Cardiac muscle cell (in vitro differentiated cells and primary cell): ENCODE measurements around the gene AK4. TPM values are rescaled to one million over a fixed set of nuclear protein-coding genes. Genes with fewer than 3 reads are reported as not detected.
A peak's percentile ranks its signal among the peaks of the same experiment; 100 is the strongest.

ENCODE experiments used
- DNase-seq, 2 donors: peaks; one replicate each; pipeline versions ENCODE4 v3.0.0 to v3.0.0-alpha.2; 2010 to 2017; ENCODE audit warnings: low read depth in 1 of 2, low spot score in 1 of 2
- H3K27ac ChIP-seq: fragments of 200-600 bp; sonication (generic); 2 replicates; pipeline ENCODE4 v1.5.1; 2016
- H3K27me3 ChIP-seq: fragments of 200-600 bp; sonication (generic); 2 replicates; pipeline ENCODE4 v1.6.0; 2016; ENCODE audit warnings: control low read depth
- H3K36me3 ChIP-seq: fragments of 200-600 bp; sonication (generic); 2 replicates; pipeline ENCODE4 v1.5.1; 2016; ENCODE audit warnings: control low read depth
- H3K4me1 ChIP-seq: fragments of 200-600 bp; sonication (generic); 2 replicates; pipeline ENCODE4 v1.8.1; 2017; ENCODE audit warnings: low read depth, mild to moderate bottlenecking, mixed run types
- H3K4me3 ChIP-seq: fragments of 200-600 bp; sonication (generic); 2 replicates; pipeline ENCODE4 v1.5.1; 2016; ENCODE audit warnings: mild to moderate bottlenecking
- H3K9me3 ChIP-seq: fragments of 200-600 bp; sonication (generic); 2 replicates; pipeline ENCODE4 v1.5.1; 2017; ENCODE audit warnings: low read depth, mild to moderate bottlenecking, control low read depth
- CTCF ChIP-seq: IDR thresholded peaks from 2 replicates; pipeline ENCODE4 v1.5.1; 2012; ENCODE audit warnings: low read depth, mild to moderate bottlenecking, low read length
- polyA plus RNA-seq: library from polyadenylated mRNA; unstranded; fragments of >200 nt; fragmentation: Nextera tagmentation; extraction: Ambion mirVana; gene quantifications from 2 replicates; pipeline ENCODE4 v1.2.1, GENCODE V29; 2016
- total RNA-seq: library from RNA; depleted of rRNA; stranded (reverse); fragments of >200 nt; gene quantifications from 2 replicates; pipeline ENCODE4 v1.2.3, GENCODE V29; 2016

Gene AK4
- total and polyA plus RNA-seq, 2 experiments from 2014 or later, result 93.1 to 133 TPM

- Histone ChIP-seq H3K4me1 (peaks cover 8% of the 10 kb centered on the region), H3K9me3 (no peaks in the 10 kb centered on the region), H3K27me3 (no peaks in the 10 kb centered on the region), H3K4me3 (no peak overlapping the region), H3K27ac (no peak overlapping the region), H3K36me3 (no peaks in the 10 kb centered on the region)
- no peak for DNase-seq
- TF ChIP-seq CTCF, result no peak
Observed at GRCh38 chr1:65243491-65243890, 95.5 kb downstream of the AK4 start.

- no peak for DNase-seq
- Histone ChIP-seq H3K36me3 (no peaks in the 10 kb centered on the region), H3K4me1 (peaks cover 8% of the 10 kb centered on the region), H3K27ac (no peak overlapping the region), H3K4me3 (no peak overlapping the region), H3K27me3 (no peaks in the 10 kb centered on the region), H3K9me3 (no peaks in the 10 kb centered on the region)
- no peak for TF ChIP-seq CTCF
Observed at GRCh38 chr1:65245295-65245694, 97.3 kb downstream of the AK4 start.

- Histone ChIP-seq H3K4me3 (no peak overlapping the region), H3K4me1 (peaks cover 8% of the 10 kb centered on the region), H3K27me3 (no peaks in the 10 kb centered on the region), H3K27ac (peak overlapping the region; percentile 84), H3K9me3 (no peaks in the 10 kb centered on the region), H3K36me3 (no peaks in the 10 kb centered on the region)
- no peak for TF ChIP-seq CTCF
- peak; percentile 77 to 88 for DNase-seq
Observed at GRCh38 chr1:65247419-65248359, 99.7 kb downstream of the AK4 start.

GRCh38 chr1:65250826-65251225 is 102.8 kb downstream of the AK4 start:
- Histone ChIP-seq H3K9me3 (no peaks in the 10 kb centered on the region), H3K27ac (no peak overlapping the region), H3K36me3 (no peaks in the 10 kb centered on the region), H3K27me3 (no peaks in the 10 kb centered on the region), H3K4me3 (no peak overlapping the region), H3K4me1 (peaks cover 11% of the 10 kb centered on the region)
- DNase-seq, result no peak
- TF ChIP-seq CTCF, result no peak

GRCh38 chr1:65253800-65254319 is 105.9 kb downstream of the AK4 start:
- H3K27ac ChIP-seq, result peak overlapping the region; percentile 83
- H3K36me3 ChIP-seq, result no peaks in the 10 kb centered on the region
- H3K9me3 ChIP-seq, result no peaks in the 10 kb centered on the region
- peak overlapping the region; percentile 96 for H3K4me3 ChIP-seq
- no peak for TF ChIP-seq CTCF
- no peak for DNase-seq
- no peaks in the 10 kb centered on the region for H3K27me3 ChIP-seq
- H3K4me1 ChIP-seq, result peaks cover 21% of the 10 kb centered on the region
